Gastroesophageal sphincter (tissue), 3 donors: Measurements from ENCODE around the gene FZR1.

Experiments used
- POLR2A ChIP-seq, 2 donors: fragments of 450-650 bp; IDR thresholded peaks; one replicate each; pipeline ENCODE4 v1.6.1; 2017; ENCODE audit warnings: antibody characterized with exemption in 2 of 2, mild to moderate bottlenecking in 2 of 2, moderate library complexity in 1 of 2
- POLR2AphosphoS5 ChIP-seq: sonication (generic); formaldehyde crosslinking; IDR thresholded peaks from one replicate; pipeline ENCODE4 v1.6.1; 2017; ENCODE audit warnings: antibody characterized with exemption
- TF ChIP-seq, protein P1 (sequence below), 4 experiments: fragments of 200-600 bp in 2 of 4; fragments of 450-650 bp in 2 of 4; sonication (generic) in 1 of 4; IDR thresholded peaks; one replicate each; pipeline ENCODE4 v1.5.1; 2017 to 2019; ENCODE audit warnings: antibody characterized with exemption in 4 of 4, mild to moderate bottlenecking in 2 of 4, moderate library complexity in 2 of 4

DNA sequence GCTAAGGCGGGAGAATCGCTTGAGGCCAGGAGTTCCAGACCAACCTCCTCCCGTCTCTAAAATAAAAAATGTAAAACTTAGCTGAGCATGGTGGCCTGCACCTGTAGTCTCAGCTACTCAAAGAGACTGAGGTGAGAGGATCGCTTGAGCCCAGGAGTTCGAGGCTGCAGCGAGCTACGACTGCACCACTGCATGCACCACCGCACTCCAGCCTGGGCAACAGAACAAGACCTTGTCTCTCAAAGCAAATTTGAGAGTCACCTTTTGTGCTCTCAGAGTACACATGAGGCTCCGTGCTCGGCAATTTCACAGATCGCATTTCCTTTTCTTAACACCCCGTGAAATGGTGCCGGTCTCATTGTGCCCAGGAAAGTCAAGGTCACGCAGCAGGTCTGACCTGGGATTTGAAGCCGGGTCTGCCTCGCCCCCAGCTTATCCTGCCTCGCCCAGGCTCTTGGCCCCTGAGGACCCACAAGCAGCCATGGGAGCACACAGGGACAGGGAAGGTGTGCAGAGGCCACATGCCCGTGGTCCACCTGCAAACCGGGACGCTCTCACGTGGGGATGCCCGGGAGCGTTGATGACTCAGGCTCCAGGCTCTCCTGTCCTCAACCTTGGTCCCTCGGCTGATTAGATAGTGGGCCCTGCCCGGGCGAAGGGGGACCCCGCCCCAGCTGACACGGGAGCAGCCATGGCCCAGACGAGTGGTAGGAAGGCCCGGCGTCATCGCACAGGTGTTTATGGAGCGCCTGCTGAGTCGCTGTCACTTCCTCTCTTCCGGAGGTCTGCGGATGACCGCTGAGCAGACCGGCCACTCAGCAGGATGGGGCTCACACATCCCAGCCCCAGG is 24.6 kb upstream of the FZR1 start:
- TF ChIP-seq, protein P1, sequence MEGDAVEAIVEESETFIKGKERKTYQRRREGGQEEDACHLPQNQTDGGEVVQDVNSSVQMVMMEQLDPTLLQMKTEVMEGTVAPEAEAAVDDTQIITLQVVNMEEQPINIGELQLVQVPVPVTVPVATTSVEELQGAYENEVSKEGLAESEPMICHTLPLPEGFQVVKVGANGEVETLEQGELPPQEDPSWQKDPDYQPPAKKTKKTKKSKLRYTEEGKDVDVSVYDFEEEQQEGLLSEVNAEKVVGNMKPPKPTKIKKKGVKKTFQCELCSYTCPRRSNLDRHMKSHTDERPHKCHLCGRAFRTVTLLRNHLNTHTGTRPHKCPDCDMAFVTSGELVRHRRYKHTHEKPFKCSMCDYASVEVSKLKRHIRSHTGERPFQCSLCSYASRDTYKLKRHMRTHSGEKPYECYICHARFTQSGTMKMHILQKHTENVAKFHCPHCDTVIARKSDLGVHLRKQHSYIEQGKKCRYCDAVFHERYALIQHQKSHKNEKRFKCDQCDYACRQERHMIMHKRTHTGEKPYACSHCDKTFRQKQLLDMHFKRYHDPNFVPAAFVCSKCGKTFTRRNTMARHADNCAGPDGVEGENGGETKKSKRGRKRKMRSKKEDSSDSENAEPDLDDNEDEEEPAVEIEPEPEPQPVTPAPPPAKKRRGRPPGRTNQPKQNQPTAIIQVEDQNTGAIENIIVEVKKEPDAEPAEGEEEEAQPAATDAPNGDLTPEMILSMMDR (IDR thresholded peaks at IDR 0.05), result no peak
- no peak for TF ChIP-seq POLR2A (IDR thresholded peaks at IDR 0.05)
- TF ChIP-seq POLR2AphosphoS5, result no peak
